NCI-H2171 treated with DMSO at 0.1 percent for 48 hours (cell line): Measurements from ENCODE around the gene HLF.
"Not testable (repeated sequence)": the region's sequence is repeated elsewhere in the genome, so short reads cannot be mapped to it uniquely, and the experiment has no call there.

Source experiments
- DNase-seq: peaks from one replicate; lab custom pipeline; 2025; lab: John Stamatoyannopoulos, UW

The HLF gene

DNA sequence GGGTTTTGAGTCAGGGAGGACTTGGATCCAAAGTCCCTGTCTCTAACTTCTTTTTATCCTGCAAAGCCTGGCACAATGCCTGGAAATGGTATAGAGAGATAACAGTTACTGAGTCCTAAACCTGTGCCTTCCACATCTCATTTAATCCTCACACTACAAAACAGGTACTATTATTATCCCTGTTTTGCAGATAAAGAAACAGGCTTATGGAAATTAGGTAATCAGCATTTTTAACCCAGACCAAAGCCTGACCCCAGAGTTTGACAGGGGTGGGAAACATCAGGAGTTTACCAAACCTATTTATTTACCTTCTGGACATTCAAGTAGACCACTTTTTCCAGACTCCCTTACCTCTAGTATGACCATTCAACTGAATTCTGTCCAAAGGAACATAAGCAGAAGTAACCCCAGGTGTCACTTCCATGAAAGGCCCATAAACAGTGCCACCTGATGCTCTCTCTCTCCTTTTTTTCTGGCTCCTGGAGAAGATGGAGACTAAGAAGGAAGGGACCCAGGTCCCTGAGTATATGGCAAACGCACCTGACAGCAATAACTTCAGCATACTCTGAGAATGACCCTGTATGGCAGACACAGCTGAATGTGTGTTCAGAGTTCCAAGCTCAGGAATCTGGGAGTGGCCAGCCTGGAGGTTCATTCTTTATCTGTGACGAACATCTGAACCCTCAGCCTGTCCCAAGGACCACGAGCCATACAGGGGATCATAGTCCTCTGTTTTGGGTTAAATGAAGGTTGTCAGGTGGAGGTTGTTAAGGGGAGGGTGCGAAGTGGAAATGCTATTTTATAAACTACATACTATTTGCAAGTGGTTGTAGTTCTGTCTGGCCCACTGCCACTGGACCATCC lies 62.7 kb downstream of the HLF start:
- DNase-seq: no peak

- DNase-seq: not testable (repeated sequence)
Measured at GRCh38 chr17:55328514-55328913, 63.8 kb downstream of the HLF start.

DNA sequence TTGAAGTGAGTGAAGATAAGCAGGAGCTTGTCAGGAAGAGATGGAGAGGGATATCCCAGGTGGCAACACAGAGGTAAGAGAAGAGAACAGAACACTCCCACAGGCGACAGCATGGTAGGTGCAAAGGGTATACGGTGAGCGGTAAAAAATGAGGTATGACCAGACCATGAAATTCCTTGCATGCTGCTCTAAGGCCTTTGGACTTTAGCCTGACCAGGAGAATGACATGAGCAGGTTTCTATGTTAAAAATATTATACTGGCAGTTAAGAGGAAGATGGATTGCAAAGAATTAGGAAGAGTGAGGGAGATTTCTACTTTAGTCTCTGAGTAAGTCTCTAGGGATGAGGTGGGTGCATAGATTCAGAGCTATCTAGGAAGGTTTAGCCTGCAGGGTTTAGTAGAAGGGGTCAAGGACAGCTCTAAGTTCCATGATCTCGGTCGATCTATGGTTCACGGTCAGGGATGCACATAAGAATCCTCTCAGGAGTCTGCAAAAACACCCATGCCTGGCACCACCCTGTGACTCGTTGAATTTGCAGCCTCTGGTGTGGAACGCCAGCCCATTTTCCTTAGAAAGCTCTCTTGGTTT lies 65.7 kb downstream of the HLF start:
- DNase-seq: no peak

DNA sequence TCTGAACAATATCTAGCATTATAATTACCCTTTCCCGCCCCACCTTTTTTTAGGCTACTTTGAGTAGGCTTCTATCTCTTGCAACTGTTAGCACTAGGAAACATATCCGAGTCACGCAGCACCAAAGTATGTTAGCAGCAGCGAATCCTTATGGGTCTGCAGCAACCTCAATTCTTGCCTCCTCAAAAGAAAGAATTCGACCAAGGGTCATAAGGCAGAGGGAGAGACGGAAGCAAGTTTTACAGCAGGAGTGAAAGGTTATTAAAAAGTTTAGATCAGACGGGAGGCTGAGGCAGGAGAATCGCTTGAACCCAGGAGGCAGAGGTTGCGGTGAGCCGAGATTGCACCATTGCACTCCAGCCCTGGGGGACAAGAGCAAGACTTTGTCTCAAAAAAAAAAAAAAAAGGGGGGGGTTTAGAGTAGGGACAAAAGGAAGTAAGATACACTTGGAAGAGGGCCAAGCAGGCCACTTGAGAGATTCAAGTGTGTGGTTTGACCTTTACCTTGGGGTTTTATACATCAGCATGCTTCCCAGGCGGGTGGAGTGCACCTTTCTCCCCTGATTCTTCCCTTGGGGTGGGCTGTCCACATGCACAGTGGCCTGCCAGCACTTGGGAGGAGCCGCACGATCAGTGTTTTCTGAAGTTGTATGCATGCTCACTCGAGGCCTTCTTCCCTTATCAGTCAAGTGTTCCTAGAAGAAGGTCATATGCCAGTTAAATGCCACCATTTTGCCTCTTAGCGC lies 67.7 kb downstream of the HLF start:
- no peak for DNase-seq

DNA sequence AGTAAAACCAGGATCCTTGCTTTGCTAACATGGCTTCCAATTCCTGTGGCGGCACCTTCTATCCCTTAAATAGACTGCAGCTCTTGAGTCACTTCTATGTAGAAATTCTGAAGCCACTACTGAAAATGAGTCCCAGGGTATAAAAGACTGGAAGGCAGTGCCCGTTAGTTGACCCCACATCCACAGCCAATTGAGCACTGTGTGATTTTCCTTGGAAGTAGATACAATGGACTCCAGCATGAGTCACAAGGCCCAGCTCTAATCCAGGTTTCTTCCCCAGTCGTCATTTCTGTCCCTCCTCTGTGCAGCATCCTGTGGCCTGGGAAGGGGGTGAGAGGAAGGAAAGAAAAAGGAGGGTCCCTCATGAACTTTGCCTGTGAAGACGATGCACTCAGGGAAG lies 69.5 kb downstream of the HLF start:
- no peak for DNase-seq

DNA sequence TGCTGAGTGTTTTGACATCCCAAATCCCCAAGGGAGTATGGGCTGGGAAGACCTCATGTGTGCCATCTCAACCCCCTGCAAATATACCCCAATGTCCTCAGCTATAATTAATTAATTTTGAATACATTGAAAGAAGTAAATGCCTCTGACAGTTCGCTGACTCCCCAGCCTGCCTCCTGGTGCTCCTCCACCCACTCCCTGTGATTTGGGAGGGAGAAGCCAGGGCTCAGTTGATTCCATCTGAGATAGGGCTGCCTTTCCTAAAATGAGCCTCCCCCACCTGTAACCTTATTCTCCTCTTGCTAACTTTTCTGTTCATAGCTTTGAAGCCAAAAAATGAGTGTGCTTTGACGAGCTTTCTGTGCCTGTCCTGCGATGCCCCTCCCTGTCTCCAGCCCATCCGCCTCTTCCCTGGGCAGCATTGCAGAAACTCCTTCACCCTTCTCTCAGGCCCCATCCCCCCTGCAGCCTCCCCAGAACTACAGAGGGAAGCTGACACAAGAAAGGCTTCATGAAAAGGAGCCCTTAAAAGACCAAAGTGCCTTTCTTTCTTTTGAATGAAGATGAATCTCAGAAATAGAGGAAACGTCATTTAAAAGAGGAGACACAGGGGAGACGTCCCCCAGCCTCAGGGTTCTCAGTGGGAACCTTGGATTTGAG lies 70.3 kb downstream of the HLF start:
- DNase-seq: no peak

DNA sequence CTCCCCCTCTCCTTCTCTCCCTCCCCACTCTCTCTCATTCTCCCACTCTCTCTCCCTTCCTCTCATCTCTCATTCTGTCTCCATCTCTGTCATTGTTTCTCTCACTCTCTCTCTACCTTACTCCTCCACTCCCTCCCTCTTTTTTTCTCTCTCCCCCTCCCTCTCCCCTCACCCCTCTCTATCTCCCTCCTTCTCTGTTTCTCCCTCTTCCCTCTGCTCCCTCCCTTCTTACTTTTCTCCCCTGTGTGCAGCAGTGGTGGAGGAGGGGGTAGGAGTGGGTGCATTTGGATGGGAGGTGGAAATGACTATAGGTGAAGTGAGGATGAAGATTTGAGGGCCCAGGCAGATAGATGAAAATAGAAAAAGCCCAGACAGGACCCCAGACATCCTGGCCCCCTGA lies 70.9 kb downstream of the HLF start:
- no peak for DNase-seq

GRCh38 chr17:55336426-55336825 lies 71.7 kb downstream of the HLF start:
- no peak for DNase-seq

- no peak for DNase-seq
Measured at GRCh38 chr17:55340176-55340575, 75.4 kb downstream of the HLF start.

DNA sequence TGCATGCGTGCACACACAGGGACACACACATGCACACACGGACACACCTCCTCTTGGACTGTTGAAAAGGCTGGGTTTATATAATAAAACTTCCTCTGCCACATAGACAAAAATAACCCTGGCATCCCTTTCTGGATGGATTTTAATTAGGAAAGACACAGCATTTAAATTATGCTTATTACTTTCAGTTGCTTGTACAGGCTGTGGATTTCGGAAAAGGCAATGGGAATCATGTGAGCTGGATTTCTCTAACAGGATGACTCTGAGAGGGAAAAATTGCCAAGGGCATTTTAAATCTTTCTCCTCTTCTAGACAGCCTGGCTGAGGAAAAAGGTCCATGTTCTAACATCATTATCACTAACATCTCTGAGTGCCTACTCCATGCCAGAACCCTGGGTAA lies 75.9 kb downstream of the HLF start:
- no peak for DNase-seq

DNA sequence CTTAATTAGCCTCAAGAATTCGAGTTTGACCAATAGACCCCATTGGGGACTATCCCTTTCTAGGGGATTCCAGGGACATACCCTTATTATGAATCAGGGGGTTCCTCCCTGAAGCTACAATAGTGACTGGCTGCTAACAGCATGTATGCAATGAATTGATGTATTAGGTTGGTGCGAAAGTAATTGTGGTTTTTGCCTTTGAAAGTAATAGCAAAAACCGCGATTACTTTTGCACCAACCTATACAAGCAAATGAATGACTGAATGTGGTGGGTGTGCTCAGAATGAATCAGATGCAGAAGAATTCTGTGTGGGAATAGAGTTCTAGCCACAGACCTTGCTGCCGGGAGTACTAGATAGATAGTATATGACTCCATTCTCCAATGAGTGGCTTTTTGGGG lies 76.7 kb downstream of the HLF start:
- no peak for DNase-seq

- no peak for DNase-seq
Measured at GRCh38 chr17:55342800-55343585, 78.2 kb downstream of the HLF start.

- DNase-seq: no peak
Measured at GRCh38 chr17:55343900-55344513, 79.2 kb downstream of the HLF start.

DNA sequence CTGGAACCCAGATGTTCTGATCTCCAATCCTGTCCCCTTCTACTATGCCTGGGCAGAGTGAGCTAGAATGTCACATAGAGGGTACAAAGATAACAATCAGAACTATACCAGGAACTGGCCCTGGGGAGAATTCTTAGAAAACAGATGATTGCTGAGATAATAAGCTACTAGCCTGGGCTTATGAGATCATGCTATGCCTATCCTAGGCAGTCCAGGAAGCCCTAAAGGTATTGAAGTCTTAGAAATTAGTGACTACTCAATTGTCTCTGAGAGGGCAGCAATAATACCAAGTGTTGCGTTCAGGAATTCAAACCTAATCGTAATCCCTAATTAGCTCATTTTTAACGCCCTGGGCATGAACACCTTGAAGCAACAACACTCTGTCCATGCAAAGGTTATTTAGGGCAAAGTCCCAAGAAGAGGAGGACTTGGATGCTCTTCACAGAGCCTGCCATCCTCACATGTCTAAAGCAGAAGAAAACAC lies 79.8 kb downstream of the HLF start:
- no peak for DNase-seq

- no peak for DNase-seq
Measured at GRCh38 chr17:55345132-55345531, 80.4 kb downstream of the HLF start.

- DNase-seq: no peak
Measured at GRCh38 chr17:55346658-55347057, 81.9 kb downstream of the HLF start.

GRCh38 chr17:55347341-55347740 lies 82.6 kb downstream of the HLF start:
- no peak for DNase-seq

DNA sequence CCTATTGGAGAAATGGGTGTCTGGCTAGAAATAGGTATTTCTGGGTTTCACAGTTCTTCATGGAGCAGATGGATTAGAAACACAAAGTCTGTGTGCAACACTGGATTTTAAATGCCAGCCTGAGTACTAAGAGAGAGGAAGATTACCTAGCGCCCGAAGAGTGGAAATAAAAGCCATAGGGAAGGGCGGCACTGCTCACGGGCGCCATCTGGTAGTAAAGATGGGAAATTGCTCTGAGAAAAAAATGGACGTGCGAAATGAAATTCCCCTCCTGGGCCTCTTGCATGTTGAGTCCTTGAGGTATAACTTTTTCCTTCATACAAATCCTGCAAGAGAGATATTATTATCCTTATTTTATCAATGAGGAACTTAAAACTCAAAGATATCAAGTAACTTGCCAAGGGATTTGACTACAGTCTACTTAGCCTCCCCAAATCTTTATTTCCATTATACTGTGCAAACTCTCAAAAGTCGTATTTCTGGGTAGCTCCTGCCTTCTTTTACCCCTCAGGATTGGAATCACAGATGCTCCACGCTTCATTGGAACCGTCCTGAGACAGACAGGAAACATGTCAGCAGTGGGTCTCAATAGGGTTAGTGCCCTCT lies 84.1 kb downstream of the HLF start:
- DNase-seq: peak; percentile 73

- DNase-seq: no peak
Measured at GRCh38 chr17:55350825-55351205, 86.1 kb downstream of the HLF start.

GRCh38 chr17:55351226-55351625 lies 86.5 kb downstream of the HLF start:
- no peak for DNase-seq

- no peak for DNase-seq
Measured at GRCh38 chr17:55354010-55354409, 89.2 kb downstream of the HLF start.
